OCI-LY1 (cell line): ENCODE measurements around the gene ABCC3.

Source experiments
- H2AFZ ChIP-seq: fragments of 200-600 bp; sonication (generic), shearing (Covaris generic); 2 replicates; pipeline ENCODE4 v1.6.0; 2014; ENCODE audit warnings: antibody characterized with exemption, mild to moderate bottlenecking, low read length
- H3F3A ChIP-seq: fragments of 200-600 bp; sonication (generic), shearing (Covaris generic); 2 replicates; pipeline ENCODE4 v1.6.0; 2014; ENCODE audit warnings: mild to moderate bottlenecking, antibody characterized with exemption, low read length, moderate library complexity; ENCODE audit not compliant: insufficient read depth
- H3K27ac ChIP-seq: fragments of 200-600 bp; sonication (generic); 2 replicates; pipeline ENCODE4 v1.5.1; 2014; ENCODE audit warnings: low read length, mixed run types, mild to moderate bottlenecking, low read depth; ENCODE audit not compliant: poor library complexity, severe bottlenecking
- H3K27me3 ChIP-seq: fragments of 200-600 bp; sonication (generic); 2 replicates; pipeline ENCODE4 v1.6.0; 2014; ENCODE audit warnings: antibody characterized with exemption, mild to moderate bottlenecking, low read length, moderate library complexity; ENCODE audit not compliant: insufficient read depth
- H3K36me3 ChIP-seq: fragments of 200-600 bp; sonication (generic); 2 replicates; pipeline ENCODE4 v1.6.1; 2014; ENCODE audit warnings: mild to moderate bottlenecking, antibody characterized with exemption, low read length, moderate library complexity, mixed read lengths; ENCODE audit not compliant: insufficient read depth
- H3K4me1 ChIP-seq: fragments of 200-600 bp; sonication (generic); 2 replicates; pipeline ENCODE4 v1.5.1; 2014; ENCODE audit warnings: mild to moderate bottlenecking, low read length, moderate library complexity; ENCODE audit not compliant: insufficient read depth, severe bottlenecking
- H3K4me2 ChIP-seq: fragments of 200-600 bp; sonication (generic), shearing (Covaris generic); 2 replicates; pipeline ENCODE4 v1.6.1; 2014; ENCODE audit warnings: low read length
- H3K4me3 ChIP-seq: fragments of 200-600 bp; sonication (generic); 2 replicates; pipeline ENCODE4 v1.5.1; 2014; ENCODE audit warnings: low read length, low read depth, mild to moderate bottlenecking, mixed read lengths; ENCODE audit not compliant: poor library complexity, severe bottlenecking
- H3K79me2 ChIP-seq: fragments of 200-600 bp; shearing (Covaris generic); 2 replicates; pipeline ENCODE4 v1.6.1; 2016; ENCODE audit warnings: mixed run types, low read length, mixed read lengths; ENCODE audit not compliant: insufficient read depth
- H3K9ac ChIP-seq: fragments of 200-600 bp; sonication (generic), shearing (Covaris generic); 2 replicates; pipeline ENCODE4 v1.6.1; 2014; ENCODE audit warnings: mild to moderate bottlenecking, low read length, mixed read lengths
- H3K9me2 ChIP-seq: fragments of 200-600 bp; sonication (generic), shearing (Covaris generic); 2 replicates; pipeline ENCODE4 v1.6.1; 2014; ENCODE audit warnings: low read depth, mild to moderate bottlenecking, low read length, mixed read lengths
- H3K9me3 ChIP-seq: fragments of 200-600 bp; shearing (Covaris generic); 2 replicates; pipeline ENCODE4 v1.6.1; 2014; ENCODE audit warnings: low read length, mixed read lengths
- H4K20me1 ChIP-seq: fragments of 200-600 bp; sonication (generic), shearing (Covaris generic); 2 replicates; pipeline ENCODE4 v1.6.0; 2016; ENCODE audit warnings: mild to moderate bottlenecking, low read length; ENCODE audit not compliant: insufficient read depth
- EZH2 ChIP-seq: fragments of 200-600 bp; sonication (generic), shearing (Covaris generic); IDR thresholded peaks from 2 replicates; pipeline ENCODE4 v1.8.0; 2017; ENCODE audit warnings: borderline replicate concordance, mixed run types, mild to moderate bottlenecking, antibody characterized with exemption, low read length, moderate library complexity, mixed read lengths
- TF ChIP-seq, protein P1 (sequence below): fragments of 200-600 bp; sonication (generic), shearing (Covaris generic); IDR thresholded peaks from 2 replicates; pipeline ENCODE4 v1.5.1; 2017; ENCODE audit warnings: mild to moderate bottlenecking, antibody characterized with exemption, low read length, moderate library complexity, mixed read lengths

ABCC3 gene

GRCh38 chr17:50627782-50628601, 6.7 kb upstream of the ABCC3 start:
- no peak overlapping the region for H3K4me3 ChIP-seq
- H3F3A ChIP-seq = no peaks in the 10 kb centered on the region
- H3K79me2 ChIP-seq = no peaks in the 10 kb centered on the region
- H3K9me3 ChIP-seq = no peaks in the 10 kb centered on the region
- H2AFZ ChIP-seq = no peak overlapping the region
- H3K36me3 ChIP-seq = no peaks in the 10 kb centered on the region
- H4K20me1 ChIP-seq = no peaks in the 10 kb centered on the region
- H3K9me2 ChIP-seq = no peaks in the 10 kb centered on the region
- H3K4me1 ChIP-seq = peaks cover 5% of the 10 kb centered on the region
- no peak for TF ChIP-seq EZH2
- TF ChIP-seq, protein P1, sequence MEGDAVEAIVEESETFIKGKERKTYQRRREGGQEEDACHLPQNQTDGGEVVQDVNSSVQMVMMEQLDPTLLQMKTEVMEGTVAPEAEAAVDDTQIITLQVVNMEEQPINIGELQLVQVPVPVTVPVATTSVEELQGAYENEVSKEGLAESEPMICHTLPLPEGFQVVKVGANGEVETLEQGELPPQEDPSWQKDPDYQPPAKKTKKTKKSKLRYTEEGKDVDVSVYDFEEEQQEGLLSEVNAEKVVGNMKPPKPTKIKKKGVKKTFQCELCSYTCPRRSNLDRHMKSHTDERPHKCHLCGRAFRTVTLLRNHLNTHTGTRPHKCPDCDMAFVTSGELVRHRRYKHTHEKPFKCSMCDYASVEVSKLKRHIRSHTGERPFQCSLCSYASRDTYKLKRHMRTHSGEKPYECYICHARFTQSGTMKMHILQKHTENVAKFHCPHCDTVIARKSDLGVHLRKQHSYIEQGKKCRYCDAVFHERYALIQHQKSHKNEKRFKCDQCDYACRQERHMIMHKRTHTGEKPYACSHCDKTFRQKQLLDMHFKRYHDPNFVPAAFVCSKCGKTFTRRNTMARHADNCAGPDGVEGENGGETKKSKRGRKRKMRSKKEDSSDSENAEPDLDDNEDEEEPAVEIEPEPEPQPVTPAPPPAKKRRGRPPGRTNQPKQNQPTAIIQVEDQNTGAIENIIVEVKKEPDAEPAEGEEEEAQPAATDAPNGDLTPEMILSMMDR = no peak
- no peak overlapping the region for H3K27ac ChIP-seq
- H3K9ac ChIP-seq = no peak overlapping the region
- H3K27me3 ChIP-seq = peaks cover 21% of the 10 kb centered on the region
- H3K4me2 ChIP-seq = no peak overlapping the region

DNA sequence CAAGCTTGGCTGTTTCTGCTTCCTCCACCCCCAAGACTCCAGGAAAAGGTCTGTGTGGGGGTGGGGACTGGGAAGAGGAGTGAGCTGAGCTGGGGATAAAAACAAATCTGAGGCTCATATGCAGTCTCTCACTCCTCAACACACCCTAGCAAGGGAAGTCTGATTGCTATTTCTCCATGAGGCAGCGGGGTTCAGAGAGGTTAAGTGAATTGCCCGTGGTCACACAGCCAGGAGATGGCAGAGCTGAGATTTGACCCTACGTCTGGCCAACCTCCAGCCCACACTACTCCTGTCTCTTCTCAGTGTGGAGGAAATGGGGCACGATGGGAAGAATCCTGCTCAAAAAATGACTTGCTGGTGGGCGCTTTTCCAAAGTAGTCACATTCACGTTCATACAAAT, 4.8 kb upstream of the ABCC3 start:
- Histone ChIP-seq H3K4me2 (no peak overlapping the region), H3K27ac (no peak overlapping the region)

DNA sequence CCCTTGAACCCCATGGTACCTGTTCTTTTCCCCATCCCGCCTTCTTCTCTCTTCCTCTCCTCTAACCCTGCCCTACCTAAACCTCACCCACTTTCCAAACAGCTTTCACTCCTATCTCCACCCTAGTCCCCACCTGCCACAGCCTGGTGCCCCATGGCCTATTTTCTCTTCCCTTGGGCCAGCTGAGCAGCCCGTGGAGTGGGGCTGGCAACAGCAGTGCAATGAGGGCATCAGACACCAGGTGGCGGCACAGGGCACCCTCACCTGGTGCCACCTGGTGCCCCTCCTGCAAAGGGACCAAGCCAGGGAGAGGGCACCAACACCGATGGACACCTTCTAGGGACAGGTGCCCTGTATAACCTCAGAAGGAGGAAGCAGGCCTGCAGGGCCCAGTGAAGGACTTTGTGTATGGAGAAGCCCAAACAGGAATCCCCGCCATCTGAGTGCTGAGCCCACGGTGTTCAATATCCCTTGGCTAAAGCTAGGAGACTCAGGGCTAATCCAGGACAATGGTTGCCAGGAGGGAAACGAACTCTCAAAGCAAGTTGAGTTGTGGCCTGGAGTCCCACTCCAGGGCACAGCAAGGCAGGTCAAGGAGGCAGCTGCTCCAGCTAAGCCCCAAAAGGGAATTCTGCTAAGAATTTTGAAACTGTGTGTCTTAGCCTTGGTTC, 4.0 kb upstream of the ABCC3 start:
- no peaks in the 10 kb centered on the region for H3K79me2 ChIP-seq
- no peak overlapping the region for H3K4me3 ChIP-seq
- no peaks in the 10 kb centered on the region for H4K20me1 ChIP-seq
- no peak overlapping the region for H2AFZ ChIP-seq
- H3K9me3 ChIP-seq = no peaks in the 10 kb centered on the region
- peaks cover 5% of the 10 kb centered on the region for H3K4me1 ChIP-seq
- H3K36me3 ChIP-seq = no peaks in the 10 kb centered on the region
- H3K9ac ChIP-seq = no peak overlapping the region
- TF ChIP-seq EZH2 = no peak
- TF ChIP-seq, protein P1 = peak; percentile 89
- peaks cover 16% of the 10 kb centered on the region; the same call in 1 of the 2 replicates for H3K27me3 ChIP-seq
- no peaks in the 10 kb centered on the region for H3F3A ChIP-seq
- no peaks in the 10 kb centered on the region for H3K9me2 ChIP-seq
- H3K4me2 ChIP-seq = no peak overlapping the region
- no peak overlapping the region for H3K27ac ChIP-seq

More for the DNA sequence above, 4.8 kb upstream of the ABCC3 start:
- Histone ChIP-seq H3K36me3 (no peaks in the 10 kb centered on the region), H3K9me2 (no peaks in the 10 kb centered on the region), H3K27me3 (peaks cover 21% of the 10 kb centered on the region), H3F3A (no peaks in the 10 kb centered on the region), H3K79me2 (no peaks in the 10 kb centered on the region), H3K4me1 (peaks cover 5% of the 10 kb centered on the region), H3K9ac (no peak overlapping the region), H4K20me1 (no peaks in the 10 kb centered on the region), H2AFZ (no peak overlapping the region), H3K4me3 (no peak overlapping the region), H3K9me3 (no peaks in the 10 kb centered on the region)
- TF ChIP-seq EZH2 = no peak
- TF ChIP-seq, protein P1 = no peak
